ES-I3 (cell line): ENCODE results near the gene DNAH6.

Source experiments
- H3K36me3 ChIP-seq: 2 replicates; pipeline ENCODE4 v1.6.1; 2013; ENCODE audit warnings: mild to moderate bottlenecking, low read length, control low read depth, moderate library complexity; ENCODE audit not compliant: insufficient read depth
- H3K4me1 ChIP-seq: 2 replicates; pipeline ENCODE4 v1.6.1; 2013; ENCODE audit warnings: mild to moderate bottlenecking, control low read depth, low read length; ENCODE audit not compliant: insufficient read depth
- H3K9ac ChIP-seq: 2 replicates; pipeline ENCODE4 v1.6.1; 2013; ENCODE audit warnings: low read depth, mild to moderate bottlenecking, low read length, moderate library complexity
- H3K9me3 ChIP-seq: 2 replicates; pipeline ENCODE4 v1.6.1; 2013; ENCODE audit warnings: mild to moderate bottlenecking, low read length, moderate library complexity; ENCODE audit not compliant: control insufficient read depth, insufficient read depth

Gene DNAH6

GRCh38 chr2:84839851-84840250 is 323.6 kb downstream of the DNAH6 start:
- Histone ChIP-seq H3K4me1 (no peaks in the 10 kb centered on the region), H3K36me3 (no peaks in the 10 kb centered on the region), H3K9me3 (peaks cover 7% of the 10 kb centered on the region; the same call in 1 of the 2 replicates), H3K9ac (no peak overlapping the region)

GRCh38 chr2:84840306-84840705 is 324.0 kb downstream of the DNAH6 start:
- Histone ChIP-seq H3K9me3 (peaks cover 7% of the 10 kb centered on the region; the same call in 1 of the 2 replicates), H3K9ac (no peak overlapping the region), H3K4me1 (no peaks in the 10 kb centered on the region), H3K36me3 (no peaks in the 10 kb centered on the region)

- no peak overlapping the region for H3K9ac ChIP-seq
- no peaks in the 10 kb centered on the region for H3K4me1 ChIP-seq
- H3K9me3 ChIP-seq: peaks cover 2% of the 10 kb centered on the region; the same call in 1 of the 2 replicates
- no peaks in the 10 kb centered on the region for H3K36me3 ChIP-seq
These were observed 325.3 kb downstream of the DNAH6 start for GRCh38 chr2:84841577-84841976.

GRCh38 chr2:84844141-84844540 is 327.8 kb downstream of the DNAH6 start:
- Histone ChIP-seq H3K9ac (no peak overlapping the region), H3K4me1 (no peaks in the 10 kb centered on the region), H3K9me3 (no peaks in the 10 kb centered on the region), H3K36me3 (no peaks in the 10 kb centered on the region)

- no peaks in the 10 kb centered on the region for H3K36me3 ChIP-seq
- H3K9ac ChIP-seq: no peak overlapping the region
- no peaks in the 10 kb centered on the region for H3K4me1 ChIP-seq
- no peaks in the 10 kb centered on the region for H3K9me3 ChIP-seq
These were observed 329.9 kb downstream of the DNAH6 start for GRCh38 chr2:84846041-84846663.

- H3K4me1 ChIP-seq: no peaks in the 10 kb centered on the region
- H3K9me3 ChIP-seq: no peaks in the 10 kb centered on the region
- H3K36me3 ChIP-seq: no peaks in the 10 kb centered on the region
- no peak overlapping the region for H3K9ac ChIP-seq
These were observed 330.4 kb downstream of the DNAH6 start for GRCh38 chr2:84846741-84847142.

GRCh38 chr2:84847326-84848050 is 331.2 kb downstream of the DNAH6 start:
- no peak overlapping the region for H3K9ac ChIP-seq
- no peaks in the 10 kb centered on the region for H3K36me3 ChIP-seq
- H3K9me3 ChIP-seq: no peaks in the 10 kb centered on the region
- no peaks in the 10 kb centered on the region for H3K4me1 ChIP-seq

- H3K9me3 ChIP-seq: no peaks in the 10 kb centered on the region
- H3K36me3 ChIP-seq: no peaks in the 10 kb centered on the region
- no peak overlapping the region for H3K9ac ChIP-seq
- no peaks in the 10 kb centered on the region for H3K4me1 ChIP-seq
These were observed 333.1 kb downstream of the DNAH6 start for GRCh38 chr2:84849271-84849952.

- H3K4me1 ChIP-seq: peaks cover 9% of the 10 kb centered on the region
- no peaks in the 10 kb centered on the region for H3K36me3 ChIP-seq
- H3K9me3 ChIP-seq: no peaks in the 10 kb centered on the region
- no peak overlapping the region for H3K9ac ChIP-seq
These were observed 334.2 kb downstream of the DNAH6 start for GRCh38 chr2:84850471-84850870.

GRCh38 chr2:84851876-84852275 is 335.6 kb downstream of the DNAH6 start:
- Histone ChIP-seq H3K9me3 (no peaks in the 10 kb centered on the region), H3K36me3 (no peaks in the 10 kb centered on the region), H3K4me1 (peaks cover 20% of the 10 kb centered on the region), H3K9ac (no peak overlapping the region)

- Histone ChIP-seq H3K9me3 (no peaks in the 10 kb centered on the region), H3K4me1 (peaks cover 23% of the 10 kb centered on the region), H3K36me3 (no peaks in the 10 kb centered on the region), H3K9ac (no peak overlapping the region)
These were observed 338.6 kb downstream of the DNAH6 start for GRCh38 chr2:84854850-84855249.

- Histone ChIP-seq H3K36me3 (no peaks in the 10 kb centered on the region), H3K9ac (no peak overlapping the region), H3K9me3 (no peaks in the 10 kb centered on the region), H3K4me1 (peaks cover 23% of the 10 kb centered on the region)
These were observed 339.4 kb downstream of the DNAH6 start for GRCh38 chr2:84855731-84856130.

- H3K9ac ChIP-seq: no peak overlapping the region
- H3K9me3 ChIP-seq: no peaks in the 10 kb centered on the region
- peaks cover 23% of the 10 kb centered on the region for H3K4me1 ChIP-seq
- no peaks in the 10 kb centered on the region for H3K36me3 ChIP-seq
These were observed 340.5 kb downstream of the DNAH6 start for GRCh38 chr2:84856787-84857186.

GRCh38 chr2:84857566-84857965 is 341.3 kb downstream of the DNAH6 start:
- H3K9me3 ChIP-seq: no peaks in the 10 kb centered on the region
- H3K36me3 ChIP-seq: no peaks in the 10 kb centered on the region
- peaks cover 23% of the 10 kb centered on the region for H3K4me1 ChIP-seq
- no peak overlapping the region for H3K9ac ChIP-seq

- no peaks in the 10 kb centered on the region for H3K9me3 ChIP-seq
- H3K9ac ChIP-seq: no peak overlapping the region
- H3K4me1 ChIP-seq: peaks cover 23% of the 10 kb centered on the region
- no peaks in the 10 kb centered on the region for H3K36me3 ChIP-seq
These were observed 341.8 kb downstream of the DNAH6 start for GRCh38 chr2:84858123-84858522.
